ENCODE results near the gene TFDP3. TPM values are rescaled to one million over a fixed set of nuclear protein-coding genes. Genes with fewer than 3 reads are reported as not detected.

The TFDP3 gene
- polyA plus RNA-seq, 3 donors = not detected

DNA sequence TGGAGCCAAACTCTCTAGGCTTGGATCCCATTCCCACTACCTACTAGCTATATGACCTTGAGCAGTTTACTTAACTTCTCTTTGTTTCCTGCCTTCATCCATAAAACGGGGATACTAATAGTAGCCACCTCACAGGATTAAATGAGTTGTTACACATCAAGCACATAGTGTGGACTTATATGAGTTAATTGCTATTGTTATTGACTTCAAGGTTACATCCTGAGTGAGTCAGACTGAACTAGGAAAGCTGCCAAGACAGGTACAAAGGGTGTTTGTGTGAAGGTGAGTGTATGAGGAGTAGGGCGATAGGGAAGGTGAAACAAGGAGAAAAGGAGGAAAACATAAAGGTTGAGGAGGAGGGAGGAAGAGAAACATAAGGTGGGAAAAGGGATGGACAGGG lies 32.2 kb downstream of the TFDP3 start:
- Histone ChIP-seq H3K4me2 (replicated peaks; ENCODE audit: extremely low read depth, low read length, poor library complexity, severe bottlenecking) (no peak overlapping the region), H3K9me3 (replicated peaks in 1 of 2; ENCODE audit: control insufficient read depth in 1 of 2, insufficient read depth in 1 of 2, low read length in 2 of 2) (no peaks in the 10 kb centered on the region), H3K79me2 (ENCODE audit: insufficient read depth, low read length) (no peaks in the 10 kb centered on the region), H3K9ac (ENCODE audit: insufficient read depth, low read length, poor library complexity, severe bottlenecking) (no peak overlapping the region), H3K36me3 (replicated peaks in 1 of 2; ENCODE audit: control insufficient read depth in 1 of 2, insufficient read depth in 2 of 2, low read length in 2 of 2) (no peaks in the 10 kb centered on the region), H3K27ac (ENCODE audit: low read depth in 1 of 2, low read length in 2 of 2) (no peak overlapping the region), H4K20me1 (ENCODE audit: insufficient read depth, low read length) (no peaks in the 10 kb centered on the region), H3K4me3 (replicated peaks in 1 of 3; ENCODE audit: low read depth in 2 of 3, low read length in 3 of 3) (no peak overlapping the region), H3K27me3 (ENCODE audit: control insufficient read depth in 2 of 2, insufficient read depth in 2 of 2, low read length in 2 of 2) (peaks cover 0 to 4% of the 10 kb centered on the region in 2 donors), H3K4me1 (ENCODE audit: control insufficient read depth in 1 of 2, insufficient read depth in 2 of 2, low read length in 2 of 2) (no peaks in the 10 kb centered on the region), H2AFZ (ENCODE audit: insufficient read depth, low read depth, low read length, poor library complexity, severe bottlenecking) (no peak overlapping the region)
- no peak for DNase-seq
- no peak overlapping the region for H3K4me3 Mint-ChIP-seq
- peaks cover 0 to 3% (median 0%) of the 10 kb centered on the region in 7 donors for H3K9me3 Mint-ChIP-seq
- WGBS (ENCODE audit: insufficient coverage) = 86% methylated on average over 1 of the region's 2 CpGs
- TF ChIP-seq, protein P1, sequence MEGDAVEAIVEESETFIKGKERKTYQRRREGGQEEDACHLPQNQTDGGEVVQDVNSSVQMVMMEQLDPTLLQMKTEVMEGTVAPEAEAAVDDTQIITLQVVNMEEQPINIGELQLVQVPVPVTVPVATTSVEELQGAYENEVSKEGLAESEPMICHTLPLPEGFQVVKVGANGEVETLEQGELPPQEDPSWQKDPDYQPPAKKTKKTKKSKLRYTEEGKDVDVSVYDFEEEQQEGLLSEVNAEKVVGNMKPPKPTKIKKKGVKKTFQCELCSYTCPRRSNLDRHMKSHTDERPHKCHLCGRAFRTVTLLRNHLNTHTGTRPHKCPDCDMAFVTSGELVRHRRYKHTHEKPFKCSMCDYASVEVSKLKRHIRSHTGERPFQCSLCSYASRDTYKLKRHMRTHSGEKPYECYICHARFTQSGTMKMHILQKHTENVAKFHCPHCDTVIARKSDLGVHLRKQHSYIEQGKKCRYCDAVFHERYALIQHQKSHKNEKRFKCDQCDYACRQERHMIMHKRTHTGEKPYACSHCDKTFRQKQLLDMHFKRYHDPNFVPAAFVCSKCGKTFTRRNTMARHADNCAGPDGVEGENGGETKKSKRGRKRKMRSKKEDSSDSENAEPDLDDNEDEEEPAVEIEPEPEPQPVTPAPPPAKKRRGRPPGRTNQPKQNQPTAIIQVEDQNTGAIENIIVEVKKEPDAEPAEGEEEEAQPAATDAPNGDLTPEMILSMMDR (IDR thresholded peaks at IDR 0.05) = no peak
- H3K27ac Mint-ChIP-seq = no peak overlapping the region
- peaks cover 0 to 9% (median 0%) of the 10 kb centered on the region in 3 donors for H3K27me3 Mint-ChIP-seq (ENCODE audit: low read depth in 3 of 3)
- no peaks in the 10 kb centered on the region for H3K36me3 Mint-ChIP-seq
- intact Hi-C loops (cut with micrococcal nuclease) = no loop called here
- no peaks in the 10 kb centered on the region for H3K4me1 Mint-ChIP-seq

DNA sequence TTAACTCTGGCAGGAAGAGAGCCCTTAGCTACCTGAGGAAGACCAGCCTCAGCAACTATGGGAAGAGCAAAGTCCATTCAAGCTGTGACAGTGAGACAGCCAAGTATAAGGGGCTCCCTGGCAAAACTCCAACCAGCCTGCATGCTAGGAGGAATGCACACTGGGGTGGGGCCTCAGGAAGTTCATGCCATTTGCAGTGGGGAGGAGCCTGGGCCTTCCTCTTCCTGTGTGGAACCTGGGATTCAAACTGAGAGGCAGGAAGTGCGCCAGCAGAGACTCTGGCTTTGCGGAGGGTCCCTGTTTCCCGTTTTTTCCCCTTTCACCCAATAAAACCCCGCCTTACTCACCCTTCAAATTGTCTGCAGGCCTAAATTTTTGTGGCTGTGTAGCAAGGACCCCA lies 33.0 kb downstream of the TFDP3 start:
- H3K4me1 Mint-ChIP-seq = no peaks in the 10 kb centered on the region
- H2AFZ ChIP-seq (ENCODE audit: insufficient read depth, low read depth, low read length, poor library complexity, severe bottlenecking) = no peak overlapping the region
- no peaks in the 10 kb centered on the region for H3K9me3 ChIP-seq (replicated peaks in 1 of 2; ENCODE audit: control insufficient read depth in 1 of 2, insufficient read depth in 1 of 2, low read length in 2 of 2)

More for the DNA sequence above, 33.0 kb downstream of the TFDP3 start:
- H3K79me2 ChIP-seq (ENCODE audit: insufficient read depth, low read length) = no peaks in the 10 kb centered on the region
- intact Hi-C loops (cut with micrococcal nuclease) = no loop called here
- no peak overlapping the region for H3K9ac ChIP-seq (ENCODE audit: insufficient read depth, low read length, poor library complexity, severe bottlenecking)
- Mint-ChIP-seq H3K9me3 (peaks cover 0 to 1% (median 0%) of the 10 kb centered on the region in 7 donors), H3K4me3 (no peak overlapping the region), H3K27ac (no peak overlapping the region), H3K36me3 (no peaks in the 10 kb centered on the region), H3K27me3 (ENCODE audit: low read depth in 3 of 3) (peaks cover 0 to 8% (median 0%) of the 10 kb centered on the region in 3 donors)
- H3K4me1 ChIP-seq (ENCODE audit: control insufficient read depth in 1 of 2, insufficient read depth in 2 of 2, low read length in 2 of 2) = no peaks in the 10 kb centered on the region
- H3K27me3 ChIP-seq (ENCODE audit: control insufficient read depth in 2 of 2, insufficient read depth in 2 of 2, low read length in 2 of 2) = peaks cover 0 to 4% of the 10 kb centered on the region in 2 donors
- TF ChIP-seq, protein P1 (IDR thresholded peaks at IDR 0.05) = no peak
- no peak overlapping the region for H3K4me3 ChIP-seq (replicated peaks in 1 of 3; ENCODE audit: low read depth in 2 of 3, low read length in 3 of 3)
- no peak overlapping the region for H3K4me2 ChIP-seq (replicated peaks; ENCODE audit: extremely low read depth, low read length, poor library complexity, severe bottlenecking)
- whole genome bisulfite sequencing (ENCODE audit: insufficient coverage) = 100% methylated on average over 1 of the region's 4 CpGs
- DNase-seq = no peak
- H4K20me1 ChIP-seq (ENCODE audit: insufficient read depth, low read length) = no peaks in the 10 kb centered on the region
- H3K27ac ChIP-seq (ENCODE audit: low read depth in 1 of 2, low read length in 2 of 2) = no peak overlapping the region
- no peaks in the 10 kb centered on the region for H3K36me3 ChIP-seq (replicated peaks in 1 of 2; ENCODE audit: control insufficient read depth in 1 of 2, insufficient read depth in 2 of 2, low read length in 2 of 2)

Data from CD14-positive monocyte (primary cell).